ENCODE data around the gene PRRX2.
"Not testable (repeated sequence)": the region's sequence is repeated elsewhere in the genome, so short reads cannot be mapped to it uniquely, and the experiment has no call there.

The PRRX2 gene

GRCh38 chr9:129630967-129631673 lies 34.3 kb upstream of the PRRX2 start:
- no peak overlapping the region for H3K4me3 ChIP-seq (ENCODE audit: low read depth, low read length)
- DNase-seq (ENCODE audit: low read depth), result no peak
- no peak for TF ChIP-seq CTCF (IDR thresholded peaks at IDR 0.05; ENCODE audit: insufficient read depth, low read depth, low read length, missing control alignments)

- DNase-seq (ENCODE audit: low read depth), result no peak
- no peak overlapping the region for H3K4me3 ChIP-seq (ENCODE audit: low read depth, low read length)
- TF ChIP-seq CTCF (IDR thresholded peaks at IDR 0.05; ENCODE audit: insufficient read depth, low read depth, low read length, missing control alignments), result no peak
Measured at GRCh38 chr9:129631674-129632129, 33.7 kb upstream of the PRRX2 start.

- DNase-seq (ENCODE audit: low read depth), result no peak
- no peak overlapping the region for H3K4me3 ChIP-seq (ENCODE audit: low read depth, low read length)
- TF ChIP-seq CTCF (IDR thresholded peaks at IDR 0.05; ENCODE audit: insufficient read depth, low read depth, low read length, missing control alignments), result no peak
Measured at GRCh38 chr9:129632460-129632859, 33.0 kb upstream of the PRRX2 start.

- no peak for DNase-seq (ENCODE audit: low read depth)
- H3K4me3 ChIP-seq (ENCODE audit: low read depth, low read length), result no peak overlapping the region
- no peak for TF ChIP-seq CTCF (IDR thresholded peaks at IDR 0.05; ENCODE audit: insufficient read depth, low read depth, low read length, missing control alignments)
Measured at GRCh38 chr9:129633207-129633606, 32.2 kb upstream of the PRRX2 start.

- TF ChIP-seq CTCF (IDR thresholded peaks at IDR 0.05; ENCODE audit: insufficient read depth, low read depth, low read length, missing control alignments), result no peak
- DNase-seq (ENCODE audit: low read depth), result no peak
- no peak overlapping the region for H3K4me3 ChIP-seq (ENCODE audit: low read depth, low read length)
Measured at GRCh38 chr9:129633848-129634247, 31.6 kb upstream of the PRRX2 start.

GRCh38 chr9:129635099-129636065 lies 30.1 kb upstream of the PRRX2 start:
- H3K4me3 ChIP-seq (ENCODE audit: low read depth, low read length), result no peak overlapping the region
- no peak for DNase-seq (ENCODE audit: low read depth)
- no peak for TF ChIP-seq CTCF (IDR thresholded peaks at IDR 0.05; ENCODE audit: insufficient read depth, low read depth, low read length, missing control alignments)

- DNase-seq (ENCODE audit: low read depth); H3K4me3 ChIP-seq (ENCODE audit: low read depth, low read length): not testable (repeated sequence)
Measured at GRCh38 chr9:129636343-129636742, 29.1 kb upstream of the PRRX2 start.
